NCI-H82 (cell line): ENCODE data around the gene CLDN6.
"Not testable (repeated sequence)": the region's sequence is repeated elsewhere in the genome, so short reads cannot be mapped to it uniquely, and the experiment has no call there.

Source experiments
- DNase-seq: peaks from one replicate; lab custom pipeline; 2025; lab: John Stamatoyannopoulos, UW

Gene CLDN6

GRCh38 chr16:3017794-3018506, at the start of gene CLDN6:
Gene CLDN6, minus strand, starts transcription at chr16:3018183. Its CDS starts 2,162 bp downstream, at chr16:3016021.
- DNase-seq, result peak; percentile 83

- no peak for DNase-seq
Measured at GRCh38 chr16:3066440-3066748, 48.4 kb upstream of the CLDN6 start.

GRCh38 chr16:3065742-3066439, 47.9 kb upstream of the CLDN6 start:
- DNase-seq, result no peak

- DNase-seq, result no peak
Measured at GRCh38 chr16:3065069-3065741, 47.2 kb upstream of the CLDN6 start, which contains the start of gene IL32. Gene IL32, plus strand, starts transcription at chr16:3065640. Its CDS starts 172 bp downstream, at chr16:3065812.

GRCh38 chr16:3063625-3064386, 45.8 kb upstream of the CLDN6 start:
- DNase-seq, result no peak

- no peak for DNase-seq
Measured at GRCh38 chr16:3062553-3062952, 44.6 kb upstream of the CLDN6 start.

GRCh38 chr16:3060339-3061127, 42.5 kb upstream of the CLDN6 start:
- peak; percentile 74 for DNase-seq

GRCh38 chr16:3059723-3060242, 41.8 kb upstream of the CLDN6 start:
- no peak for DNase-seq

- DNase-seq, result peak; percentile 92
Measured at GRCh38 chr16:3059041-3059722, 41.2 kb upstream of the CLDN6 start.

- DNase-seq, result peak; percentile 74
Measured at GRCh38 chr16:3058139-3059030, 40.4 kb upstream of the CLDN6 start.

GRCh38 chr16:3057181-3058138, 39.5 kb upstream of the CLDN6 start:
- DNase-seq, result no peak

- DNase-seq, result no peak
Measured at GRCh38 chr16:3056336-3057180, 38.6 kb upstream of the CLDN6 start.

- DNase-seq, result not testable (repeated sequence)
Measured at GRCh38 chr16:3055734-3056115, 37.7 kb upstream of the CLDN6 start.

GRCh38 chr16:3054965-3055733, 37.2 kb upstream of the CLDN6 start:
- no peak for DNase-seq

GRCh38 chr16:3053330-3053710, 35.3 kb upstream of the CLDN6 start:
- not testable (repeated sequence) for DNase-seq

GRCh38 chr16:3052571-3053329, 34.8 kb upstream of the CLDN6 start:
- not testable (repeated sequence) for DNase-seq
